NCI-H2227 treated with DMSO at 0.1 percent for 48 hours (cell line): ENCODE data around the gene NAP1L4.

Source experiments
- DNase-seq: peaks from one replicate; lab custom pipeline; 2025; lab: John Stamatoyannopoulos, UW

Gene NAP1L4

GRCh38 chr11:3010521-3011275, 18.6 kb upstream of the NAP1L4 start:
- DNase-seq = no peak

- no peak for DNase-seq
Observed at GRCh38 chr11:3010004-3010403, 17.9 kb upstream of the NAP1L4 start.

DNA sequence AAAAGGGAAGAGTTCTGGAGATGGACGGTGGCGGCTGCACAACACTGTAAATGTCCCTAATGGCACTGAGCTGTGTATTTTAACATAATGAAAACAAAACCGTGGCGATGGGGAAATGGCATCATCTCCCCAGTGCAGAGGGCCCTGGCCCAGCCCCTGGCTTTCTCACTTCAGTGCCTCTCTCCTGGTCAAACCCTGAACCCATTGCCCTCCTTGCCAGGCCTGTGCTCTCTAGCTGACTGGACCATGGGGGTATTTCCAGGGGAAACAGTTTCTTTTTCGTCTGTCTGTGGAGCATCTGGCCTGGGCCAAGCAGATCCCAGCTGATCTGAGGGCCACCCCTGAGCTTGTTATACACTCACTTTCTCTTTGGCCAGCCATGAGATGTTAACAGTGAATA, 17.4 kb upstream of the NAP1L4 start:
- no peak for DNase-seq

- DNase-seq = no peak
Observed at GRCh38 chr11:3008746-3009336, 16.7 kb upstream of the NAP1L4 start.

DNA sequence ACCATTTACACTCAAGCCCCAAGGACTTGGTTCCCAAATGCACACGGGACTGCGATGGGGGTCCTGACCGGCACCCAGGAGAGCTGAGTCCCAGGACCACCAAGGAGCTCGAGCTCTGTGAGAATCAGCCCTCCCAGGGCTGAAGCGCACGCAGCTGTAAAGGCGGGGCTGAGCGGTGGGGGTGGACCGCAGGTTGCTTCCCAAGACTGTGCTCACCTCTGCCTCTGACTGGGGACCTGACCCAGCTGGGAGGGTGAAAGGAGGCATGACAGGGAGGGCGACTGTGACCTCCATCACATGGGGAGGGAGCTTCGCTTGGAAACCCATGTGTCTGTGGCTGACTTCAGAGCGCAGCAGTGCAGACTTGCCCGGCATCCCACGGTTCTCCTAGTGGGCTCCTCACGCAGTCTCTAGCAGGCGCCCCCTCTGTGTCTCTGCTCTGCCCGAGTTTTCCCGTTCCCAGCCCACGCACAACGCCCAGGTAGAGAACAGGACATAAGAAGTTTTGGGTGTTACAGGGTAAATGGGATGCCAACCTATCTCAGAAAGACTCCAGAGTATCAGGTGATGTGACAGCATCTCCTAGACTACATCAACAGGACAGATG, 15.4 kb upstream of the NAP1L4 start:
- no peak for DNase-seq

- no peak for DNase-seq
Observed at GRCh38 chr11:3006505-3007260, 14.6 kb upstream of the NAP1L4 start.

DNA sequence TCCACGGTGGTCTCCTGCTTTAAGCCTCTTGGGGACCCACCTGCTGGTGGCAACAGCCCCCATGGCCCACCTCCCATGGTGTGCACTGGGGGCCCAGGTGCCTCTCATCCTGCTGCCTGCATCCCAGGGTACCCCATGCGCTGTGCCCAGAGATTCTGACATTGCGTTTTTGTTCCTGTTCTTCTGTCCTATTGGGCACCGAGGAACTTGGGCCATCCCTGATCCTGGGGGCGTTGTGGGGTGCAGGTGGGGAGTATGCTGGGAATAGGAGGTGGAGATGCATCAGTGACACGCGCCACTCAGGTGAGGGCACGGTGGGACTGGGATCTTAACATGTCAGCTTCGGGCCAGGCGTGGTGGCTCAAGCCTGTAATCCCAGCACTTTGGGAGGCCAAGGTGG, 12.4 kb upstream of the NAP1L4 start:
- DNase-seq = no peak

GRCh38 chr11:3003396-3004231, 11.5 kb upstream of the NAP1L4 start:
- no peak for DNase-seq

DNA sequence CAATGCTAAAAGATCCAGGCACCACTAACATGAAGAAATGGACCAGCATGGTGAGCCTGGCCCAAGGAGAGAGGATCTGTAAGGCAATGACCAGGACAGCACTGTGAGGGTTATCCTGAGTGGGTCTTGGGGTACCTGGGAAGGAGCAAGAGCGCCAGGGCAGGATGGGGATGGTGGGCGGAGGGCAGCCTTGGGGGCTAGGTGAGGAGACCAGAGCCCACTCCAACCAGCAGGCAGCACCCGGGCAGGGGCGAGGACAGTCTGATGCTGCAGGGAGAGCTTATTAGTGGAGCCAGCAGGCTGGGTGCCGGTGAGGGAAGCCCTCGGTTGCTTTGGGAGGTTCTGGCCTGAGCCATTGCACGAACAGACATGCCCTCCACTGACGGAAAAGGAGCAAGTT, 10.7 kb upstream of the NAP1L4 start:
- DNase-seq = no peak

DNA sequence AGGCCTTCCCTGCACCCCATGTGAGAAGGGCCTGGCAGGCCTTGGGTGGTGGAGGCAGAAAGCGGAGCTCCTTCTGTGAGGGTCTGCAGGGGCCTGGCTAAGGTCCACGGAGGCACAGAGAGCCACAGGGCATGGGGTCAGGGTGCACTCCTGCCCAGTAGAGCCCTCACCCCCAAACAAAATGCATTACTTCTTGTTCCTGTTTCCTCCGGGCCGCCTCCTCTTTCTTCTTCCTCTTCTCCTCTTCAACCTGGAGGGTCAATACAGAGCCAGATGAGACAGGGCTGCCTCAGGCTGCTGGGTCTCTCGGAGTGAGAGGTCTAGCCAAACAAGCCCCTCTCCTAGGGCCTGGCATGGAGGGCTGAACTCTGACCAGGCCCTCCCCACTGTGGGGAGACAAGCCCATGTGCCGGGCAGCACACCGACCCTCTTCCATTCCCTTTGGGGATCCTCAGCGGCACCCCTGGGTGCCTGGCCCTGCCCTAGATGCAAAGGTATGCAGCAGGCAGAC, 10.3 kb upstream of the NAP1L4 start:
- DNase-seq = no peak

DNA sequence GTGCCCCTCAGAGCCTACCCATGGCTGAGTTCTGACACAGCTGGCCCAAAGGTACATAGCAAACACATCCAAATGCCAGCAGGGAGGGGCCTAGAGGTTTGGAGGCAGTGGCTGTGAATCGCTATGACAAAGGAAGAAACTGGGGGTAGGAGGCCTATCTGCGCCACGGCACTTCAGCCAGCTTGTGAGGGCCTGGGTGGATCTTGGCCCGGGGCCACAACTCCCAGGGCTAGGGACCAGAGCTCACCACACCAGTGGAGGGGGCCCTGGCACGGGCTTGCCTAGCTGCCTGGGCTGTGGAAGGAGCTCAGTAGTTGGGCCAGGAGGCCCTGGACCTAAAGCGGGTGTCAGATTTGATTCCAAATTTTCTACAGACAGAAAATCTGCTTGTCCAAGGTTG, 9.4 kb upstream of the NAP1L4 start:
- no peak for DNase-seq

DNA sequence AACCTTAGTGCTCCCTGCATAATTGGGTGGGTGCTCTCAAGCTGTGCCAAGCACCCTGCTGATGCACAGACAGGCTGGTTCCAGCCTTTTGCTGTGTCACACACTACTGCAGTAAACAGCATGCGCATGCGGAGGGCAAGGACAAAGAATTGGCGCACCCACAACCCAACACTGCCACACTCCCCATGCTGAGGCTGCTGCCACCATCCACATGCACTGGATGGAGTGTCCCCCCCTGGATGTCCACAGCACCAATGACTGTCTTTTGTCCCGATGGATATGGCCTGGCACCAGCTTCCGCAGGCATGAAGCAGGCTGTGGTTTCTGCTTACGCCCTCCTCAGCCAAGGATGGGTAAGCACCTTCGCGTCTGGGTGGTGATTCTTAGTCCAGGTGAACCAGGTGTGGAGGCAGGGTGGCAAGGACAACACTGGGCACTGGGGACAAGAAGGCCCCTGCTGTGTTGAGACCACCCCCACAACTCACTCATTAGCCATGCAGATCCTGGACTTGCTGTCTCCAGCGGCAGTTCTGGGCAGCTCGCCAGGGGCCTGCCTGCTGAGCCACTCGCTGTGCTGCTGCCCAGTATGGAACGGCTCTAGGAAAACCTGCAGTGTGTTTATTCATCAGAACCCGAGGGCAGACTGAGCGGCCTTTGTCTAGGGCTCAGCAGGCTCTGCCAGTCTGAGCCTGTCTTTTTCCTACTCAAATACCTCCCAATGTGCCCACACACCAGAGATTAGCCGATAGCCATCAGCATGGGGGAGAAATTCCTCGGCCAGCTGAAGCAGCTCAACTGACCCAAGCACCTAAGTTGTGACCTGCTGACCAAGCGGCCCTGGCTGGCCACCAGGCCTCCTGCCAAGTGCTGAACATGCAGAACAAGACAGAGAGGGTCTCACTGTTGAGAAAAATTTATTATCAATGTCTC, 8.2 kb upstream of the NAP1L4 start:
- peak; percentile 76 for DNase-seq

GRCh38 chr11:2999464-2999998, 7.4 kb upstream of the NAP1L4 start:
- DNase-seq = no peak

- no peak for DNase-seq
Observed at GRCh38 chr11:2998073-2998850, 6.1 kb upstream of the NAP1L4 start.

DNA sequence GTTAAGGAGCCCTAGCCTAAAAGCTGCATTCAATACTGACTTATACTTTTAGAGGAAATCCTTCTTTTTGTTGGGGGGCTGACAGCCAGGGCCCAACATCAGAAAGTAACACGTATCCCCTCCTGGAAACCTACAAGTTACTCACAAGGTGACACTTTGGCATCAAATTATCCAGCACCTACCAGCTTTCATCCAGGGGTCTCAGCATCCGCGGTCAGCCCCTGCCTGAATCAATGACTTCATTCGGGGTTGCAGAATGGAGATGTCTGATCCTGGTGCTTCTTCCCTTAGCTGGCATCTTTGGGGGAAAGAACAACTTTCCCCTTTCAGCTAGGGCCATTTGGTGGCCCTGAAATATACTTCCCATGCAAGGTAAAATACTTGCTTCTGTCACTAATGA, 5.3 kb upstream of the NAP1L4 start:
- DNase-seq = no peak

DNA sequence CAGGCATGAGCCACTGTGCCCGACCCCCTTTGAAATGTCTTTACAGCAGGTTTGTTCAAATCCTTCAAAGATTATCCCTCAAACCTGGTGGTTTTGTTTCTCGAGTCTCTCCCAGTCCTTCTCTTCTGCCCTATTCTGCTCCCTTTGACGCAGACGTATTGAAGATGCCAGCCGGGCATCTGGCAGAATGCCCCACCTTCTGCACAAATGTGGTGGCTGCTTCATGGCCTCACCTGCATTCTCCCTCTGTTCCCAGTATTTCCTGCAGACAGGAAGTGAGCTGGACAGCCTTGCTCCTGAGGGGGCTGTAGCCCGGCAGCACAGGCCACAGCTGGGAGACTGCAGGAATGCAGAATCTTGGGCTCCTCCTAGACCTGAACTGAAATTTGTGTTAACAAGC, 4.8 kb upstream of the NAP1L4 start:
- no peak for DNase-seq

- no peak for DNase-seq
Observed at GRCh38 chr11:2995893-2996554, 3.9 kb upstream of the NAP1L4 start.

DNA sequence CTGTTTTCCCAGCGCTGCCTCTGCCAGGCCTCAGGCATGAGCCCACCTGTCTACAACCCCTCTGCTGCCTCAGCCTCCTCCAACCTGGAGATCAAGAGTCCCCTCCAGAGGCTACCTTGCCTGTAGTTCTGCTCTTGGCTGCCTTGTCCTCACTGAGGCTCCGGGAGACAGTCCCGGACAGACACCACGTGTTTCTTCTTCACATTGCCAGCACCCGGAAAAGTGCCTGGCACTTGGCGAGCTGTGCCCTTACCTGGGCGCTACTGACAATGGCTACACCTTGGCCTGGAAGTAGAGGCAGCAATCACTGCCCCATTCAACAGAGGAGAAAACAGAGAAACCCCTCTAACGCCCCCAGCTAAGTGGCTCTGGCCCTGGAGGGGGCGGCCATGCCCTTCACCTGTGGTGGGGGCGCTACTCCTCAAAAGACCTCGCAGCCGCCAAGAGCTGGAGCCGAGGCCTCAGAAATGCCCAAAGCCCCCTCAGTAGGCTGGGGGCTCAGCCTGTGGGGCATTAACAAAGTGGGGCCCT, 3.0 kb upstream of the NAP1L4 start:
- DNase-seq = no peak

DNA sequence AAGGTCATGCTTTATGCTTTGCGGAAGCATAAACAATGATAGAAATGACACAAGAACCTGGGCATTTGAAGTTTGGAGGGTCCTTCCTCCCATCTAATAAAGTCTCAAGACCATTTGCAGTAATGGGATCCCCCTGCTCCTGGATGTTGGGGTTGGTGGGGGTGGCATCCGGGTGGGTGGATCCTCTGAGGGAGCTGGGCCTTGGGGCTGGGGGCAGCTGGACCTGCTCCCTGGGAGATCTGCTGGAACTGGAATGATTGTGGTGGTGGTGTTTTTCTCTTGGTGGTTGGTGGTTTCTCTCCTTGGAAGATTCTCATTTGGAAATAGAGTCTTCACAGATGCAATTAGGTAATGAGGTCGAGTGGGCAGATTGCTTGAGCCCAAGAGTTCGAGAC, 2.2 kb upstream of the NAP1L4 start:
- no peak for DNase-seq
